Natural killer cell (primary cell): ENCODE measurements around the gene GRM4. TPM values are rescaled to one million over a fixed set of nuclear protein-coding genes. Genes with fewer than 3 reads are reported as not detected.

Source experiments
- ATAC-seq, 3 donors: fragments of 150-1000 bp in 2 of 3; fragments of 200-7000 bp in 1 of 3; cut with Tn5 transposase; 1 replicate in 1 of 3; 2 replicates in 2 of 3; pipeline ENCODE4 v1.10.0; 2021; ENCODE audit warnings: mild to moderate bottlenecking in 2 of 3, moderate library complexity in 2 of 3
- DNase-seq, 2 donors: peaks; one replicate each; pipeline versions ENCODE4 v3.0.0 to v3.0.0-alpha.2; 2013 to 2021; ENCODE audit warnings: mixed read lengths in 1 of 2
- H3K27ac ChIP-seq: one replicate; pipeline ENCODE4 v1.5.1; 2013; ENCODE audit warnings: mild to moderate bottlenecking, low read length
- H3K27me3 ChIP-seq: one replicate; pipeline ENCODE4 v1.6.1; 2013; ENCODE audit warnings: low read length; ENCODE audit not compliant: control insufficient read depth, insufficient read depth
- H3K36me3 ChIP-seq: one replicate; pipeline ENCODE4 v1.6.1; 2013; ENCODE audit warnings: low read length; ENCODE audit not compliant: control insufficient read depth, insufficient read depth
- H3K4me1 ChIP-seq: one replicate; pipeline ENCODE4 v1.6.1; 2013; ENCODE audit warnings: low read length; ENCODE audit not compliant: control insufficient read depth, insufficient read depth
- H3K4me3 ChIP-seq: one replicate; pipeline ENCODE4 v1.5.1; 2013; ENCODE audit warnings: low read length
- H3K9me3 ChIP-seq: one replicate; pipeline ENCODE4 v1.6.1; 2013; ENCODE audit warnings: low read length; ENCODE audit not compliant: control insufficient read depth, insufficient read depth
- H3K27ac Mint-ChIP-seq, 2 donors: one replicate each; pipeline ENCODE4 v1.8.0; 2022; ENCODE audit warnings: mild to moderate bottlenecking in 2 of 2, mixed read lengths in 2 of 2, moderate library complexity in 1 of 2
- H3K27me3 Mint-ChIP-seq, 2 donors: one replicate each; pipeline ENCODE4 v1.8.0; 2022; ENCODE audit warnings: low read depth in 2 of 2, mixed read lengths in 2 of 2
- H3K36me3 Mint-ChIP-seq: one replicate; pipeline ENCODE4 v1.8.0; 2022; ENCODE audit warnings: mixed read lengths
- H3K4me1 Mint-ChIP-seq, 2 donors: one replicate each; pipeline ENCODE4 v1.8.0; 2022; ENCODE audit warnings: mixed read lengths in 2 of 2
- H3K4me3 Mint-ChIP-seq: one replicate; pipeline ENCODE4 v1.8.0; 2022; ENCODE audit warnings: mild to moderate bottlenecking, moderate library complexity, mixed read lengths
- H3K9me3 Mint-ChIP-seq, 2 donors: one replicate each; pipeline ENCODE4 v1.8.0; 2022; ENCODE audit warnings: mixed read lengths in 2 of 2
- CTCF ChIP-seq: fragments of 200-600 bp; IDR thresholded peaks from one replicate; pipeline ENCODE4 v1.8.0; 2022; ENCODE audit warnings: antibody characterized with exemption
- WGBS: methylation state at CpG from one replicate; pipeline ENCODE4 v1.1.7; 2013; ENCODE audit warnings: missing lambda C conversion rate; ENCODE audit not compliant: insufficient coverage; 5-methylcytosine and 5-hydroxymethylcytosine counted together
- intact Hi-C: fragments of 100-400 bp; cut with micrococcal nuclease; formaldehyde crosslinking; loops from one replicate; pipeline ENCODE4 v1.14.2; 2022
- total RNA-seq, 4 donors: library from RNA; stranded (reverse); fragments of 120-200 nt in 1 of 4; gene quantifications; one replicate each; pipeline versions ENCODE4 v1.2.3 to v1.2.4, GENCODE V29; 2013 to 2022

GRM4 gene
- total RNA-seq, 3 donors from 2014 or later (not counting 1 experiment from before 2014, with no cell fraction given) = not detected

DNA sequence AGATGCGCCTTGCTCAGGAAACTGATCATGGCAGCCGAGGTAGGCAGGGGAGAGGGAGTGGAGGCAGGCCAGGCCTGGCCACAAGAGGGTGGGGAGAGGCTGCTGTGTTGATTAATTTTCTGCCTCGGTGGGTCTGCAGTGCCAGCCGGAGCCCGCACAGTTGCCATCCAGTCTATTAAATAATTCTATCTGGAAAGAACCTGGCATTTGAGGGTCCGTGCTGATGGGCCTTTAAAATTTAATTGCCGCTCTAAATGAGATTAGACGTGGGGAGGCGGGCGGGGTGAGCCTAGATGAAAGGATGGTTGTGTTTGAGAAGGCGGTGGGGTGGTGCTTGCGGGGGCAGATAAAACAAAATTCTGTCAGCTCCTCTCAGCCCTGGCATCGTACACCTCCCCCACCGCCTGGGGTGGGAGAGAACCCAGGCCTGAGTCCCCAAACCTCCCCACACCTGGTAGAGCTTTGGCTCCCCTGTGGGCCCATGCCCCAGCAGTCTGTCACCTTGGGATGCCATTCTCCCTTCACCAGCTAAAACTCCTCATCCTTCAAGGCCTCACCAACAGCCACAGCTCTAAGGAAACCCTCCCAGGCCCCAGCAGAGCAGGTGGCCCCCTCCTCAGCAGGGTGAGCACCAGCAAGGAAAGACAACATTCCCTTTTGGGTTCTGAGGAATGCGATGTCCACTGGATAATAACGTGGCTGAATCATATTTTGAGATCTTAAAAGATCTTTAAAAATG is 167.3 kb downstream of the GRM4 start:
- intact Hi-C loops = no loop called here
- 90% methylated on average over 15 of the region's 16 CpGs for WGBS
- no peaks in the 10 kb centered on the region for H3K36me3 Mint-ChIP-seq
- Histone ChIP-seq H3K36me3 (no peaks in the 10 kb centered on the region), H3K27ac (no peak overlapping the region), H3K27me3 (peaks cover 19% of the 10 kb centered on the region), H3K4me3 (no peak overlapping the region), H3K4me1 (peaks cover 12% of the 10 kb centered on the region), H3K9me3 (no peaks in the 10 kb centered on the region)
- ATAC-seq (no peak), DNase-seq (no peak)
- peaks cover 6 to 12% of the 10 kb centered on the region in 2 donors for H3K4me1 Mint-ChIP-seq
- peaks cover 35 to 40% of the 10 kb centered on the region in 2 donors for H3K27me3 Mint-ChIP-seq
- H3K27ac Mint-ChIP-seq = no peak overlapping the region
- no peak overlapping the region for H3K4me3 Mint-ChIP-seq
- H3K9me3 Mint-ChIP-seq = no peaks in the 10 kb centered on the region
- TF ChIP-seq CTCF = no peak

GRCh38 chr6:33977606-33978411 is 168.1 kb downstream of the GRM4 start:
- peaks cover 39 to 41% of the 10 kb centered on the region in 2 donors for H3K27me3 Mint-ChIP-seq
- no peaks in the 10 kb centered on the region for H3K36me3 ChIP-seq
- H3K4me3 ChIP-seq = no peak overlapping the region
- no peaks in the 10 kb centered on the region for H3K9me3 Mint-ChIP-seq
- no peak overlapping the region for H3K27ac ChIP-seq
- peaks cover 0 to 6% of the 10 kb centered on the region in 2 donors for H3K4me1 Mint-ChIP-seq
- H3K36me3 Mint-ChIP-seq = no peaks in the 10 kb centered on the region
- no peak overlapping the region for H3K27ac Mint-ChIP-seq
- no peak for TF ChIP-seq CTCF
- no peak for ATAC-seq
- DNase-seq = no peak
- no peak overlapping the region for H3K4me3 Mint-ChIP-seq
- peaks cover 22% of the 10 kb centered on the region for H3K27me3 ChIP-seq
- intact Hi-C loops = no loop called here
- peaks cover 5% of the 10 kb centered on the region for H3K4me1 ChIP-seq
- H3K9me3 ChIP-seq = peaks cover 3% of the 10 kb centered on the region
- 85% methylated on average over 14 of the region's 15 CpGs for WGBS

- ATAC-seq = no peak
- no peak overlapping the region for H3K4me3 Mint-ChIP-seq
- DNase-seq = no peak
- 76% methylated on average over 9 of the region's 9 CpGs for WGBS
- Histone ChIP-seq H3K9me3 (peaks cover 8% of the 10 kb centered on the region), H3K4me1 (no peaks in the 10 kb centered on the region), H3K4me3 (no peak overlapping the region), H3K27ac (no peak overlapping the region), H3K27me3 (peaks cover 25% of the 10 kb centered on the region), H3K36me3 (no peaks in the 10 kb centered on the region)
- TF ChIP-seq CTCF = no peak
- no peaks in the 10 kb centered on the region for H3K36me3 Mint-ChIP-seq
- H3K9me3 Mint-ChIP-seq = no peaks in the 10 kb centered on the region
- H3K27me3 Mint-ChIP-seq = peaks cover 43 to 47% of the 10 kb centered on the region in 2 donors
- H3K4me1 Mint-ChIP-seq = peaks cover 0 to 6% of the 10 kb centered on the region in 2 donors
- no peak overlapping the region for H3K27ac Mint-ChIP-seq
- intact Hi-C loops = no loop called here
These were observed 169.2 kb downstream of the GRM4 start for GRCh38 chr6:33976437-33977360.
